Gastroesophageal sphincter (tissue), 3 donors: ENCODE measurements around the gene GLO1.

ENCODE experiments used
- EP300 ChIP-seq: sonication (generic); formaldehyde crosslinking; IDR thresholded peaks from one replicate; pipeline ENCODE4 v1.6.1; 2017; ENCODE audit warnings: antibody characterized with exemption, mild to moderate bottlenecking
- POLR2AphosphoS5 ChIP-seq: sonication (generic); formaldehyde crosslinking; IDR thresholded peaks from one replicate; pipeline ENCODE4 v1.6.1; 2017; ENCODE audit warnings: antibody characterized with exemption
- TF ChIP-seq, protein P1 (sequence below), 4 experiments: fragments of 200-600 bp in 2 of 4; fragments of 450-650 bp in 2 of 4; sonication (generic) in 1 of 4; IDR thresholded peaks; one replicate each; pipeline ENCODE4 v1.5.1; 2017 to 2019; ENCODE audit warnings: antibody characterized with exemption in 4 of 4, mild to moderate bottlenecking in 2 of 4, moderate library complexity in 2 of 4

DNA sequence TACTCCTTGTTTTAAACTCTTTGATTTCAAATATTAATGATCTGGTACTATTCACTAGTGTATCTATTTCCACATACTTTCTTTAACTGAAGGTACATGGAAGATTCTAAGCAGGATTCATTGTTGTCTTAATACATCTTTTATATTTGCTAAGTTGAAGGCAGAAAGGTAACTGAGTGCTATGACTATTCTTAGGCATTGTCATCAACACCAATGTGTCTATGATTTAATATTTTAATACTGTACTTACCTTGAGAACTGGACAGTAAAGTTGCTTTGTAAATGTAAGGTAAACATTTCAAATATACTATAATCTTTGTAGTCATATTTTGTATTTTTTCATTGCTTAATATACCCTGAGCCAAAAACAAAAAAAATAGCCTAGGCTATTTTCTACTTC, 54.3 kb downstream of the GLO1 start:
- TF ChIP-seq EP300 = no peak
- TF ChIP-seq, protein P1, sequence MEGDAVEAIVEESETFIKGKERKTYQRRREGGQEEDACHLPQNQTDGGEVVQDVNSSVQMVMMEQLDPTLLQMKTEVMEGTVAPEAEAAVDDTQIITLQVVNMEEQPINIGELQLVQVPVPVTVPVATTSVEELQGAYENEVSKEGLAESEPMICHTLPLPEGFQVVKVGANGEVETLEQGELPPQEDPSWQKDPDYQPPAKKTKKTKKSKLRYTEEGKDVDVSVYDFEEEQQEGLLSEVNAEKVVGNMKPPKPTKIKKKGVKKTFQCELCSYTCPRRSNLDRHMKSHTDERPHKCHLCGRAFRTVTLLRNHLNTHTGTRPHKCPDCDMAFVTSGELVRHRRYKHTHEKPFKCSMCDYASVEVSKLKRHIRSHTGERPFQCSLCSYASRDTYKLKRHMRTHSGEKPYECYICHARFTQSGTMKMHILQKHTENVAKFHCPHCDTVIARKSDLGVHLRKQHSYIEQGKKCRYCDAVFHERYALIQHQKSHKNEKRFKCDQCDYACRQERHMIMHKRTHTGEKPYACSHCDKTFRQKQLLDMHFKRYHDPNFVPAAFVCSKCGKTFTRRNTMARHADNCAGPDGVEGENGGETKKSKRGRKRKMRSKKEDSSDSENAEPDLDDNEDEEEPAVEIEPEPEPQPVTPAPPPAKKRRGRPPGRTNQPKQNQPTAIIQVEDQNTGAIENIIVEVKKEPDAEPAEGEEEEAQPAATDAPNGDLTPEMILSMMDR (IDR thresholded peaks at IDR 0.05) = no peak
- TF ChIP-seq POLR2AphosphoS5 = no peak
